NCI-H2227 (cell line): ENCODE measurements around the gene TRIM24.
"Not testable (repeated sequence)": the region's sequence is repeated elsewhere in the genome, so short reads cannot be mapped to it uniquely, and the experiment has no call there.

Experiments
- DNase-seq: peaks from one replicate; lab custom pipeline; 2025; ENCODE audit not compliant: unreplicated experiment; lab: John Stamatoyannopoulos, UW

TRIM24 gene

GRCh38 chr7:138525757-138526156 is 65.7 kb downstream of the TRIM24 start:
- DNase-seq = no peak

DNA sequence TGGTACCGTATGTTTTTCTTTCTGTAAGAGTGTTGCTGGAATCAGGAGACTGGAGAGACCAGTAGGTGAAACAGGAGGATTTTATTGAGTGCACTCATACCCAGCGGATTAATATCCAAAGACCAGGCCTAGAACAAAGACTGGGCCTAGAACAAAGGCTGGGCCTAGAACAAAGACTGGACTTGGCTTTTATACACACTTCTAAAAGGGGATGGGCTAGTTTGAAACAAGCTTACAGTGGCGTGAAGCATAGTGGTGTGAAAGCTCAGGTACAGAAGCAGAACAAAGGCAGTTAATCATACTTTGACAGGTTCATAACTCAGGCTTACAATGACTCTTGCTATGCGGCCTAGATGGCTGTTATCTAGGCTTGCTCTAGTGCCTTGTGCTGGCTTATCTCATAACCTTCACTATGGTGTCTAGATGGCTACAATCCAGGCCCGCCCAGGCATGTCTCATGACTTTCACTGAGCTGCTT is 67.7 kb downstream of the TRIM24 start:
- peak; percentile 13 for DNase-seq

DNA sequence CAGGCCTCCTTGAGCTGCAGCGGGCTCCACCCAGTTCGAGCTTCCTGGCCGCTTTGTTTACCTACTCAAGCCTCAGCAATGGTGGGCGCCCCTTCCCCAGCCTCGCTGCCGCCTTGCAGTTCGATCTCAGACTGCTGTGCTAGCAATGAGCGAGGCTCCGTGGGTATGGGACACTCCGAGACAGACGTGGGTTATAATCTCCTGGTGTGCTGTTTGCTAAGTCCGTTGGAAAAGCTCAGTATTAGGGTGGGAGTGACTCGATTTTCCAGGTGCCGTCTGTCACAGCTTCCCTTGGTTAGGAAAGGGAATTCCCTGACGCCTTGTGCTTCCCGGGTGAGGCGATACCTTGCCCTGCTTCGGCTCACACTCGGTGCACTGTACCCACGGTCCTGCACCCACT is 76.8 kb downstream of the TRIM24 start:
- DNase-seq = not testable (repeated sequence)

DNA sequence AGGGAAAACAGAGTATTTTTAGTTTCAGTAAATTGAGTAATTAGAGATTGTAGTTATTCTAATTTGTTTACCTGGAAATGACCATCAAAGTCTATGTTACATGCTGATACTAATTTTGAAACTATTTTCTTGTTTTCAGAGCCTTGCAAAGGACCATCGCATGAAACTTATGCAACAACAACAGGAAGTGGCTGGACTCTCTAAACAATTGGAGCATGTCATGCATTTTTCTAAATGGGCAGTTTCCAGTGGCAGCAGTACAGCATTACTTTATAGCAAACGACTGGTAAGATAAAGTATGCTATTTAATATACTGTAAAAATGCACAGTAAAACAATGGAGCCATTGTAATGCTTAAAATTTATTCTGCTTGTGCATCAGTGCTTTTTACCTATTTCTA is 78.5 kb downstream of the TRIM24 start:
- no peak for DNase-seq

DNA sequence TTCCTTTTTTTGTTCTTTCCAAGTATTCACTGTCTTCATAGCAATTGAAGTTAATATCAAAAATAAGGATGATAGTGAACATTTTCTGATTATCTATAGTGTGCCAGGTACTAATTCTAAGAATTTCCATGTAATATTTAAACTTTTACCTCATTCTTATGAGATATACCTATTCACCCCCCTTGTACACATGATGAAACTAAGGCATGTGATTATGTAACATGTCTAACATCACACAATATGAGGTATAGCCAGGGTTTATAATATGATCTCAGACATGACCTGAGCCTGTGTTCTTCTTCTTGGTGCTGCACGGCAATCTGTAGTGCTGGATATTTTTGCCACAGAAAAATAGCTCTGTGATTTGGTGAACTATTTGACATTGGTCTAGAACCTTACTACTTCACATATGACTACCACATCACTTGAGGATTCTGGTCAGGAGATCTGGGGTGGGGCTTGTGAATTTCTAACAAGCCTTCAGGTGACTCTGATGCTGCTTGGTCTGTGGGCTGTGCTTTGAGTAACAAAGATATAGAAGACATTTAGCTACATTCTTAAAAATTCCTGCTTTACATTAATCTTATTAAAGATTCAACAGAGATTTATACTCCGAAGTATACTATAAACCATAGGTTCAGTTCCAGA is 79.1 kb downstream of the TRIM24 start:
- no peak for DNase-seq

GRCh38 chr7:138542183-138542582 is 82.1 kb downstream of the TRIM24 start:
- no peak for DNase-seq

DNA sequence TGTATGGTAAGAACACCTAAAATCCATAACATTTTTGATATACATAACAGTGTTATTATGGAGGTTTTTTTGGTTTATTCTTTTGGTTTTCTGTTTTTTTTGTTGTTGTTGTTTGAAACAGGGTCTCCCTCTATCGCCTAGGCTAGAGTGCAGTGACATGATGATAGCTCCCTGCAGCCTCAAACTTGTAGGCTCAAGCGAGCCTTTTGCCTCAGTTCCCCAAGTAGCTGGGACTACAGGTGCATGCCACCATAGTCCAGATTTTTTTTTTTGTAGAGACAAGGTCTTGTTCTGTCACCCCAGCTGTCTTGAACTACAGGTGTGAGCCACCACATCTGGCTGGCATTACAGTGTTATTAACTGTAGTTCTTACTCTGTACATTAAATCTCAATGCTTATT is 83.7 kb downstream of the TRIM24 start:
- DNase-seq = no peak

- DNase-seq = no peak
Observed at GRCh38 chr7:138545123-138545522, 85.1 kb downstream of the TRIM24 start.

- no peak for DNase-seq
Observed at GRCh38 chr7:138546064-138546619, 86.1 kb downstream of the TRIM24 start.

GRCh38 chr7:138546829-138547228 is 86.8 kb downstream of the TRIM24 start:
- no peak for DNase-seq

GRCh38 chr7:138549082-138549481 is 89.0 kb downstream of the TRIM24 start:
- DNase-seq = no peak

DNA sequence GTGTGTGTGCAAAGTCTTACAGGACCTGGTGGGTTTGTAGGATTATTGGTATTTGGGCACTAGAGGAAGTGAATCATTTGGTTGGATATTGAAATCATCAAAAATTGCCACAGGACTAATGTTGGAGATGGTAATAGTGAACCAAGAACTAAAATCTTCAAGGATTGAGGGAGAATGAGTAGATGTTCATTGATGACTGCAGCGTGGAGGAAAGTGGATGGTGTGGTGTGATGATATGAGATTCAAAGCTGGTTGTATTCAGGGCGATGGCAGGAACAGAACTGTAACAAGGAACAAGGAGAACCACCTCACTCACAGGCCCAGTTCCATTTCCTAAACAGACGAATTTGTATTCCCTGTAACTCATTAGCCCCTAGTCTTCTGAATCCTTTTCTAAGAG is 90.3 kb downstream of the TRIM24 start:
- DNase-seq = no peak

DNA sequence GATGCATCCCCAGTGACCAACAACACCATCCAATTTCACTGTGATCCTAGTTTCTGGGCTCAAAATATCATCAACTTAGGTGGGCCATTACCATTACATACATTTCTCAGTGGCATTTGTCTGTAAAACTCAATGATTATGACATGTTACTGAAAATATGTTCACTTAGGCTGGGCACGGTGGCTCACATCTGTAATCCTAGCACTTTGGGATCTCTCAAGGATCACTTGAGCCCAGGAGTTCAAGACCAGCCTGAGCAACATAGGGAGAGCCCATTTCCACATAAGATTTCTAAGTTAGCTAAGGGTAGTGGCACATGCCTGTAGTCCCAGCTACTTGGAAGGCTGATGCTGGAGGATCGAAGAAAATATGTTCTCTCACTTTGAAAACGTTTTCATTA is 91.0 kb downstream of the TRIM24 start:
- no peak for DNase-seq

GRCh38 chr7:138553805-138554204 is 93.7 kb downstream of the TRIM24 start:
- DNase-seq = no peak

GRCh38 chr7:138554674-138555073 is 94.6 kb downstream of the TRIM24 start:
- no peak for DNase-seq

- DNase-seq = no peak
Observed at GRCh38 chr7:138555684-138556083, 95.6 kb downstream of the TRIM24 start.

- DNase-seq = peak; percentile 5
Observed at GRCh38 chr7:138556771-138557484, 96.9 kb downstream of the TRIM24 start.

DNA sequence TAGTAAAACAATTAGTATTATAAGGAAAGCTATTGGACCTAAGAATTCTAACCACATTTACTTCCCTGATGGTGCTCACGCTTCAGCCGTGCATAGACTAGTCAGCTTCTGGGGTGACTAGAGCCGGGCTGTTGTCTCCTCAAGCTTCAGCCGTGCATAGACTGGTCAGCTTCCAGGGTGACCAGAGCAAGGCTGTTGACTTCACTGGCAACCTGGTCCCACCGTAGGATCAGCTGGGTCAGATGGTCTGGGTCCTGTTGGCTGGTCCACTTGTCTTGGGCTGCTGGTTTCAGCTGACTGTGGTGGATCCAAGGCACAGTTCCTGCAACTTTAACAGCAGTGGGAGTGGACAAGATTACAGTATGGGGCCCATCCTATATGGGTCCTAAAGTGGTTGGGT is 99.4 kb downstream of the TRIM24 start:
- no peak for DNase-seq

GRCh38 chr7:138563808-138564207 is 103.7 kb downstream of the TRIM24 start:
- no peak for DNase-seq

GRCh38 chr7:138564365-138564764 is 104.3 kb downstream of the TRIM24 start:
- DNase-seq = no peak

DNA sequence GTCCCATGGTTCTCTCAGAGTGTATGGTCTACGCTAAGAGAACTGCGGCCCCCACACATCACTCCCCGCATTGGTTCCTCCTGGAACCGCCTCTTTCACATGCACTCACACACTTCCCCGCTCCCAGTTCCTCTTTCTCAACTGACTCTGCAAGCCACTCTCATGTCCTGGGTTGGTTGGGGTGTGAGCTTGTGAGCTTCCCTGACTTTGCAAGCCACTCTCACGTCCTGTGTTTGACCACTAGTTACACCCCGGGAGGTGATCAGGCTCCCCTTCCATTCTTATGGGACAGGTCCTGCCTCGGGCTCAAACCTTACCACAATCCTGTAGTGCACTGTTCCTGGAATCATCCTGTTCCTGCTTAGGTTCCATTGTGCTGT is 105.0 kb downstream of the TRIM24 start:
- DNase-seq = no peak

DNA sequence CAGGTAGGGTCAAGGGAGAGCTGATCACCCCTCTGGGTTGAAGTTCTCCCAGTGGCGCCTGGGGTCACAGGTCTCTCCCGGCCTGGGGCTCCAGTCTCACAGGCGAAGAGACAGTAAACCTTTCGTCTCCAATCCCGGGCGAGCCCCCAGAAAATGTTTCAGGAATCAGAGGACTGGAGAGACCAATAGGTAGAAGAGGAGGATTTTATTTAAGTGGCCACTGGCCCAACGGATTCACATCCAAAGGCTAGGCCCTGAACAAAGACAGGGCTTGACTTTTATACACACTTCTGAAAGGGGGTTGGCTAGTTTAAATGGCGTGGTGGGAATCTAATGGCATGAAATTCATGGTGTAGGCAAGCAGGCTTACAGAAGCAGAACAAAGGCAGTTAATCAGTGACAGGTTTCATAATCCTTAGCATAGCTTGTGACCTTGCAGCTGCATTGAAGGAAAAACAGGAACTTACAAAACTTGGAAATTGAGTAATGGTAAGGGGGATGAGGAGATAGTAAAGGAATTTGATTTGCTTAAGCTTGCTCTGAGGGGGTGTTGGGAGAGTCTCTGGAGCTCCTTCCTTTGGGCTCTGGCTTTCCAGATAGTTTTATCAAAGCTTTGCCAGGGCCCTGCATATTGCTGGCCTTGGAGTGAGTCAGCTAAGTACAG is 105.5 kb downstream of the TRIM24 start:
- DNase-seq = peak; percentile 46
